Astrocyte of the cerebellum (primary cell): ENCODE results near the gene PSAP.

ENCODE experiments used
- DNase-seq: peaks from one replicate; pipeline ENCODE4 v3.0.0-alpha.2; 2011; ENCODE audit warnings: low read depth
- H3K4me3 ChIP-seq: 2 replicates; pipeline ENCODE4 v1.5.1; 2011; ENCODE audit warnings: mild to moderate bottlenecking, low read depth, low read length, moderate library complexity
- CTCF ChIP-seq: IDR thresholded peaks from 2 replicates; pipeline ENCODE4 v1.5.1; 2012; ENCODE audit warnings: low read length, low read depth, moderate library complexity, mild to moderate bottlenecking; ENCODE audit errors: missing control alignments
- in situ Hi-C: cut with HindIII; loops from 2 replicates; pipeline ENCODE4 v1.10.0; 2017; ENCODE audit warnings: low sequenced_read_pairs

The PSAP gene

DNA sequence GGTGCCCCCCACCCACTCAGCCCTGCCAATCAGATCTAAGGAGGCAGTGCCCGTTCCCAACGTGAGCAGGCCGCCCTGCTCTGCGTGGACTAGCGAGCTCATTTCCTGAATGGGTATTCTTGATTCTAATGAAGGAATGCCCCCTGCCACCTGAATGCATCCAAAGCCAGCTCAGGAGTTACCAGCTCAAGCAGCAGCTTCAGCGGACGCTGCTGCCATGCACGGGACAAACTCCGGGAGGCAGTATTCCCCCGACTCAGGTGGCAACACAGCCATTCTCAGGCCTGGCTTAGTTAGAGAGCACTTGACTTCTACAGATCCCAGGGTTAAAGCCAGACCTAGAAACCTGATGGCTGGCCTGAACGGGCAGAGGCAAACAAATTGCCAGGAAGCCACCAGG is 25.8 kb downstream of the PSAP start:
- H3K4me3 ChIP-seq = no peak overlapping the region
- TF ChIP-seq CTCF = no peak
- no peak for DNase-seq
- in situ Hi-C loops = loop anchor here (5.0 kb wide), 1 partner anchor 72 kb away; no protein-coding TSS in a partner anchor

GRCh38 chr10:71824333-71824732 is 26.7 kb downstream of the PSAP start:
- in situ Hi-C loops = no loop called here
- no peak for TF ChIP-seq CTCF
- no peak for DNase-seq
- H3K4me3 ChIP-seq = no peak overlapping the region

DNA sequence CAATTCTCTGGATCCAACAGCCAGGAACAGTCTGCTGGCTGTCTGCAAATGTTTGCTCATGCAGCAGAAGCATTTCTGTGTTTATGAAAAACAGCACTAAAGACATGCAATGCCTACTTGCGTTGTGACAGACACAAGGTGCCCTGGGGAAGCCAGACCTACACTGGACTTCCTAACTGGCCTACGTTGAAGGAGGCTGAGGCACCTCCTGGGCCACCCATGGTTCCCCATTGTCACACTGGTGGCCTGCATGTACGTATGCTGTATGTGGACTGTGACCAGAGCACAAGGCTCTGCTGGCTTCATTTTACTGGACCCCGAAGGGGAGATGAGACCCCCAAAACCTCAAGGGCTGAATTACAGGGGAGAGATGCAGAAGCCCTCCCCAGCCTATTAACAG is 27.7 kb downstream of the PSAP start:
- no peak for TF ChIP-seq CTCF
- in situ Hi-C loops = no loop called here
- DNase-seq = no peak
- H3K4me3 ChIP-seq = no peak overlapping the region

DNA sequence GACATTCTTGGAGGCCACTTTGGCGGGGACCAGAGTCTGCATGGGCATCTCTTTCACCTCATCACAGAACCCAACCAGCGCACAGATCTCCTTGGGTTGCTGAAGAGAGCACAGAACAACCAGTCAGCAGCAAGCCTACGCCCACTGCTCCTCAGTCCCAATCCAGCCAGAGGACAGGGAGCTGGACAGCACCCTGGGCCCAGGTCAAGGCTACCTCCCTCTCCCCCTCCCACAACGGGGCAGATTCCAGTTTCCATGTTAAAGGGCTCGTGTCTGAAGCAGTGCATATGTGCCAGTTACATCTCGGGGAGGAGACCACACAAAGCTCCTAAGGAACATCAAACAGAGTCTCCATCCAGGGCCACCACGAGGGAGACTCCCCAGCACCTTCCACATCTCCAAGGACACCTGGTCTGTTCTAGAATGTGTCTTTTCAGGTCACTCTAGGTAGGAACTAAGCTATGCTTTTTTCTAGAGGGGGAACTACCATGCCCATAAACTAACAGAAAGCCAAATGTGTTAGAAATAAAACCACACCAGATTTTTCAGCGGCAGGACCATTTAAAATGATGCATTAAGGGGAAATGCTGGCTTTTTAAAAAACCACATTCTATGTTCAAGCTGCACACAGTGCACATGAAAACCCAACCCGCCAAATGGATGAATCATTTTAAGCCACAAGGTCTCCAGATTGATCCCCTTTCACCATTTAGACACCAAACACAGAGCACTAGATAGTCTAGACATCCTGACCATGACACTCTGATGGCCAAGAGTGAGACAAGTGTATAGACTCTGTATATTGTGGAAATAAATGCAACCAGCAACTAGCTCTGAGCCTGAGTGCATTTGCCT is 28.9 kb downstream of the PSAP start:
- in situ Hi-C loops = no loop called here
- no peak overlapping the region for H3K4me3 ChIP-seq
- peak; percentile 59 for DNase-seq
- TF ChIP-seq CTCF = no peak

GRCh38 chr10:71820966-71821365 is 30.1 kb downstream of the PSAP start:
- no peak overlapping the region for H3K4me3 ChIP-seq
- DNase-seq = no peak
- in situ Hi-C loops = no loop called here
- no peak for TF ChIP-seq CTCF

DNA sequence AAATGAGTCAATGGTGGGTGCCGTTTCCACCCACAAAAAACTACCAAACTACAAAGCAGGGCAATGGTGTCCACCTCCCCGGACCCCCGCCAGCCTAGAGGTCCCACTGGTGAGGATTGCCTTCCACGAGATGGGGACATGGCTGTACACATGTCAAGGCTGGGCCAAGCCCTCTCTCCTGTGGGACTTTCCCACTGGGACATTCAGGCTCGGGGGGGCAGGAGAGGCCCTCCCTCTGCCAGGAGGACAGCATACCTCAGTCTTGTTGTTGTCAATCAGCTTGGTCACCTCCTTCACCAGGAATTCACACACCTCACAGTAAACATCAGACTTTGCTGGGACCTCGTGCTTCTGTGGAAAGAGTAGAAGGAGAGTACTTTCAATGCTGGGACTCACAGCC is 31.1 kb downstream of the PSAP start:
- no peak for DNase-seq
- in situ Hi-C loops = no loop called here
- TF ChIP-seq CTCF = no peak
- no peak overlapping the region for H3K4me3 ChIP-seq
